Measurements from ENCODE around the gene AOC3.

AOC3 gene

GRCh38 chr17:42850954-42851353 lies at the start of gene AOC3:
Gene AOC3, plus strand, starts transcription at chr17:42851199. Its CDS starts 145 bp downstream, at chr17:42851344.
- no peak for DNase-seq

DNA sequence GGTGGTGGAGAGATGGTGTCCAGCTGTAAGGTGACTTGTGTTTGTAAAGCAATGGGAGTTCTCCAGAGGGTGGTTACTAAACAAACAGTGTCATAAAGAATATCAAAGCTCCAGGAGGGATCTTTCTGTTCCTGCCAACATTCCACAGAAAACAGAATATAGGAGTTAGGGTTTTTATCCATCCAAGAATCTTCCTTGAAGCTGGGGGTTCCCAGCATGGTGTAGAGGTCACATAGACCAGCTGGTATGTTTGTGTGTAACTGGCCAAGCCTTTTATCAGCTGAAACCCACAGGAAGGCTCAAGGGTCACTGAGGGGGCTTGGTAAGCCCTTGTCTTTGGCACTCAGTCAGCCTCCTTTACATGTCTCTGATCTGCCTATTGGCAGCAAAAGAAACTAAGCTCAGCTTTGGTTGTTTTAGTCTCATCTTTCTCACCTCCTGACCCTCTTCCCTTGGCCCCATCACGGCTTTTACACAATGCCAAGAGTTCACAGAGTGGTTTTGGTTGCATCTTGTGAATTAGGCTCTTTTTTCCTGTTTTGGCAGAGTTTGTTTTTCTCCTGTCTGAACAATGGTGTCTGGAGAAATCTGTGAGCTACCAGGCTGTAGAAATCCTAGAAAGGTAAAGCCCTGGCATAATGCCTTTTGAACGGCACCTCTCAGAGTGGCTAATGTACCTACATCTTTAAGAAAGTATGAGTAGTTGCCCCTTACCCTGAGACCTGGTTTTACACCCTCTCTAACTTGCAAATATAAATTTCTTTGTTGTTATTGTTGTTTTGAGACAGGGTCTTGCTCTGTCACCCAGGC lies 47.7 kb upstream of the AOC3 start:
- no peak for DNase-seq

GRCh38 chr17:42804918-42805367 lies 46.1 kb upstream of the AOC3 start:
- DNase-seq = no peak

DNA sequence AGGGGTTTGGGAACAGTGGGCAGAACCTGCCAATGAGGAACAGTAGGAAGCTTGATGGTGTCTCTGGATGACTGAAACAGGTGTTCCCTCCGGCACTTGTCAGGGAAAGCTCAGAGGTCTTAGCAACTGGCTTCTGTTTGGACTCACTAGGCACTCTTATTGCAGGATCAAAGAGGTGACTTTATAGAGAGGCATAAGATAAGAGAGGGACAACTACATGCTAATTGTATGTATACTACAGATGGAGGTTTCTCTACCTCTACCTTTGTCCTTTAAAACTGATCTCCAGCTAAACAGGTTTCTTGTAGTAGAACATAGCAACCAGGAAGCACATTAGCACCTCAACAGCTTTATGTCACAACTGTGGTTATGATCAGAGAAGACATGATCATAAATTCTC lies 44.8 kb upstream of the AOC3 start:
- no peak for DNase-seq

DNA sequence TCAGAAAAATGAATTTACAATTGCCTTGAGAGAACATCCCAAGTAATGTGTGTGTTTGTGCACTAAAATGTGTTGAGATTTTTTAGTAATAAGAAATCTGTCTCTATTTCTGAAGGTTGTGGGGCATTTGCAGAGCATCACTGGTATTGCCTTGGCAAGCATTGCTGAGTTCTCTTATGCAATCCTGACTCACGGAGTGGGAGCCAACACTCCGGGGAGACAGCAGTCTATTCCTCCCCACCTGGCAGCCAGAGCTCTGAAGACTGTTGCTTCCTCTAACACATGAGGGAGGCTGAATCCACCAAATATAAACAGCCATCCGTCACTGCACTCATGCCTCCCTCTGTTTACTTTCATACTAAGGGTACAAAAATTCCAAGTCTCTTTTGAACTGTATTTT lies 41.7 kb upstream of the AOC3 start:
- no peak for DNase-seq

- no peak for DNase-seq
These were observed 36.2 kb upstream of the AOC3 start for GRCh38 chr17:42814633-42815399.

DNA sequence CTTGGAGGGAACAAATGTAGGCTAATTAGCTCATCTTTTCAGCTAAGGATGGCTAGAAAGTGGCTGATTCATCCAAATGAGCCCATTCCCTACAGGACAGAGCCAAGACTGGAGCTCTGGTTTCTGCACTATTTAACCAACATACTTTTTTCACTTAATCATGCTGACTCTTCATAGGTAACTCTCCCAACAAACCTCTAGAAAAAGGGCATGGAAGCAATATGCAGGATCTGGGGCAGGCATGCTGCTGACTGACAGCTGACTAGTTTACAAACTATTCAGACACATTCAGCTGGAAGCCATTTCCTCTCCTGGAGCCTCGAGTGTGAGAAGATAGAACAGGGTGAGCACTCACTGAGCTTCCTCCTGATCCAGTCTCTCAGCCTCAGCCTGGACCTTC lies 33.1 kb upstream of the AOC3 start:
- no peak for DNase-seq

- DNase-seq = no peak
These were observed 32.6 kb upstream of the AOC3 start for GRCh38 chr17:42818379-42818778.

GRCh38 chr17:42819939-42820535 lies 31.0 kb upstream of the AOC3 start:
- peak; percentile 84 for DNase-seq

DNA sequence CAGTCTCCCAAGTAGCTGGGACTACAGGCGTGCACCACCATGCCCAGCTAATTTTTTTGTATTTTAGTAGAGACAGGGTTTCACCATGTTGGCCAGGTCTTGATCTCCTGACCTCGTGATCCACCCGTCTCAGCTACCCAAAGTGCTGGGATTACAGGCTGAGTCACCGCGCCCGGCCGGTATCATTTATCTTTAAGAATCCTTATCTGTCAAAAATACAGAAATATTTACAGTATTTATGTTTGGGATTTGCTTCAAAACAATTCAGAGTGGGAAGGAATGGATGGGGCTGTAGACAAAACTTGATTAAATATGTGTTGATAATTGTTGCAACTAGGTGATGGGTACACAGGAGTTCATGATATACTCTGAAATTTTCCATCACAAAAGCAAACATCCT lies 29.8 kb upstream of the AOC3 start:
- DNase-seq = no peak

DNA sequence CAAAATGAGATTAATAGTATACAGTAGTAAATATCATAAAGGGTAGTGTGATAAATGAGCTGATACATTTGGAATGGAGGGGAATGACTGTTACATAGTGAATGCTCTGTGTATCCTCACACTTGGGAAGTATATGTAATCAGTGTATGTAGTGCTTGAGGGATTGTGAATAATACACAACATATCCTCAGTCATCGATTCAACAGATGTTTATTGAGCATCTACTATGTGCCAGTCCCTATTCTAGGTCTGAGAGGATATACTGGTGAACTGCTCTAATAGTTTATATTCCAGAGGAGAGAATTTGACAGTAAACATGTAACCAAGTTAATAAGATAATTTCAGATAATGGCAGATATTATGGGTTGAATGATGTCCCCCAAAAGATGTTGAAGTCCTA lies 23.5 kb upstream of the AOC3 start:
- DNase-seq = no peak

- no peak for DNase-seq
These were observed 20.0 kb upstream of the AOC3 start for GRCh38 chr17:42830971-42831370.

GRCh38 chr17:42832213-42832933 lies 18.6 kb upstream of the AOC3 start:
- no peak for DNase-seq

GRCh38 chr17:42832934-42833766 lies 17.8 kb upstream of the AOC3 start, which contains the start of gene PSME3:
Gene PSME3, plus strand, starts transcription at chr17:42833397. Its CDS starts 235 bp downstream, at chr17:42833632.
- peak; percentile 94 for DNase-seq

DNA sequence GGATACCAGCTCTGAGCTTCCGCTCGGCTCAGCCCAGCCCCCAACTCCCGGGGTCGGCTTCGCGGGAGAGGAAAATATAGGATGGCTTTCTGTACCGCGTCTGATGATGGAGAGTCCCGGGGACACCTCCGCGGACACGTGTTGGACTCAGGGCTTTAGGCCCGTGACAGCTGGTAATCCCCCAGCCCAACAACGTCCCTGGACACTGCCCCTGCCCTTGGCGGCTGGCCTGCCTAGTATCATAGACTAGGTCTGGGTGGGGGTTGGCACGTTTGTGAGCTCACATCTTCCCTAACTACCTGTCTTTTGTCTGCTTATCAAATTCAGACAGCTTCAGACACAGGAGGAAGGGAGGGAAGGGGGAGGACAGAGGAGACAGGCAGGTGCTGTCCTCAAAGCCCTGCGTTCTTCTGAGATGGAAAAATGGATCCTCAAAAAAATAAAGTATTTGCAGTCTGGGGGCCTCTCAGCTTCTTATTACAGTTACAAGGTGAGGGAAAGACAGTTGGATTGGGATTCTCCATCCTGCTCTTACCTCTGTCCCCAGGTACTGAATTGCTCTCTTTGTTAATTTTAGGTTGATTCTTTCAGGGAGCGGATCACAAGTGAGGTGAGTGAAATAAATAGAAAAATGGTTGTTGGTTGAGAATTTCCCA lies 17.1 kb upstream of the AOC3 start:
- DNase-seq = no peak

- no peak for DNase-seq
These were observed 15.3 kb upstream of the AOC3 start for GRCh38 chr17:42835732-42836131.

GRCh38 chr17:42841975-42842685 lies 8.9 kb upstream of the AOC3 start:
- DNase-seq = no peak

DNA sequence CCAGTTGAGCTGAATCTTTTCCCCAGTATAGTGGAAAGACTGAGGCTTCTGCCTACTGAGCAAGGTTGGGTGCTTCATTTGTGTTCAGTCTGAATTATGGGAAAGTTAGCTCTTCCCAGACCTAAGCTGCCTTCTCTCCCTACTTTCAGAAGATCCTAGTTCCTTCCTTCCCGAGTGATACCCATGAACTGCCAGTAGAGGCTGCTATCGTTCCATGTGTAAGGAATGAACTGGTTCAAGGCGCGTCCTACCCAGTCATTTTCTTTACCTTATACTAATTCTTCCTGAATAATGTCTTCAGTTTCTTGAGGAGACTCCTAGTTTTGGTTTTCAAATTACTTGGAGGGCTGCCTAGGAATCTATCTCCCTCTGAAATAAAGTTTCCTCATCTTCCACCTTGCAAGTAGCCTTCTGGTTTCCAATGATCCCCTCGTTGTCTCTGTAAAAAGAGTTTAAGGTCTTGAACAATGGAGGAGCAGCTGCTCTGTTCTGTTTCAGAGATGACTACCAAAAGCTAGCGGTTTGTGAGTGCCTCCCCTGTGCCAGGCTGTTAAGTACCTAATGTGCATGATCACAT lies 7.6 kb upstream of the AOC3 start:
- DNase-seq = no peak

- no peak for DNase-seq
These were observed 6.7 kb upstream of the AOC3 start, which contains the start of gene AOC2 for GRCh38 chr17:42844271-42844670. Gene AOC2, plus strand, starts transcription at chr17:42844580. Its CDS starts 47 bp downstream, at chr17:42844627.

All from stimulated activated CD8-positive, alpha-beta memory T cell treated with anti-CD3 and anti-CD28 coated beads, Interleukin-4, amount 100 ng/mL, for 48 hours (primary cell).